LNCaP clone FGC (cell line): ENCODE results near the gene CCDC32.

ENCODE experiments used
- DNase-seq: peaks from one replicate; pipeline ENCODE4 v3.0.0-alpha.2; 2011; ENCODE audit warnings: low read depth
- H3K4me3 ChIP-seq: 2 replicates; pipeline ENCODE4 v1.5.1; 2011; ENCODE audit warnings: mild to moderate bottlenecking, low read depth, low read length, control low read depth
- CTCF ChIP-seq: IDR thresholded peaks from 2 replicates; pipeline ENCODE4 v1.5.1; 2012; ENCODE audit warnings: mild to moderate bottlenecking; ENCODE audit not compliant: control insufficient read depth, insufficient read depth; ENCODE audit errors: extremely low read depth

Gene CCDC32

GRCh38 chr15:40510201-40510600 lies 54.6 kb downstream of the CCDC32 start:
- TF ChIP-seq CTCF = no peak
- no peak for DNase-seq
- H3K4me3 ChIP-seq = no peak overlapping the region

- DNase-seq = no peak
- no peak for TF ChIP-seq CTCF
- H3K4me3 ChIP-seq = no peak overlapping the region
Observed at GRCh38 chr15:40508216-40508615, 56.6 kb downstream of the CCDC32 start.

GRCh38 chr15:40506964-40507571 lies 57.8 kb downstream of the CCDC32 start:
- no peak for DNase-seq
- no peak for TF ChIP-seq CTCF
- H3K4me3 ChIP-seq = no peak overlapping the region
